ENCODE data around the gene IFI6. TPM values are rescaled to one million over a fixed set of nuclear protein-coding genes. Genes with fewer than 3 reads are reported as not detected.

IFI6 gene
- polyA plus RNA-seq, 4 donors, result 7.2 to 137 (median 16.8) TPM

Other genes with a start within 250 kb of the IFI6 start
- gene WASF2, start 182.0 kb downstream of the IFI6 start, polyA plus RNA-seq, result 10 to 100 TPM; 19.5 to 60.4 (median 34.9) TPM
- 10 to 100 TPM in 1 of 4 donors, 1 to 10 TPM in 3; 3.5 to 17.4 (median 6.9) TPM for gene AHDC1, start 68.0 kb downstream of the IFI6 start, polyA plus RNA-seq
- gene FGR, start 37.0 kb downstream of the IFI6 start, polyA plus RNA-seq, result 10 to 100 TPM in 1 of 4 donors, 1 to 10 TPM in 3; 1.6 to 12.6 (median 1.8) TPM
- gene FAM76A, start 53.8 kb upstream of the IFI6 start, polyA plus RNA-seq, result 1 to 10 TPM; 3.5 to 8.3 (median 4.1) TPM
- 10 to 100 TPM; 34.8 to 63.3 (median 56.7) TPM for gene STX12, start 101.0 kb upstream of the IFI6 start, polyA plus RNA-seq
- 10 to 100 TPM; 26.6 to 37.1 (median 30.0) TPM for gene PPP1R8, start 158.6 kb upstream of the IFI6 start, polyA plus RNA-seq
- gene THEMIS2, start 200.4 kb upstream of the IFI6 start, polyA plus RNA-seq, result 10 to 100 TPM in 2 of 4 donors, 1 to 10 TPM in 2; 2.2 to 16.8 (median 9.1) TPM
- 10 to 100 TPM; 17.0 to 32.3 (median 24.2) TPM for gene RPA2, start 242.4 kb upstream of the IFI6 start, polyA plus RNA-seq

Measured in small intestine (tissue), 4 donors.